CD4-positive, alpha-beta T cell treated with Interleukin-21 for 1 hour (primary cell): ENCODE data around the gene EBF4.
A peak's percentile ranks its signal among the peaks of the same experiment; 100 is the strongest.

ENCODE experiments used
- DNase-seq: peaks from one replicate; pipeline ENCODE4 v3.0.0-alpha.2; 2020

EBF4 gene, protein sequence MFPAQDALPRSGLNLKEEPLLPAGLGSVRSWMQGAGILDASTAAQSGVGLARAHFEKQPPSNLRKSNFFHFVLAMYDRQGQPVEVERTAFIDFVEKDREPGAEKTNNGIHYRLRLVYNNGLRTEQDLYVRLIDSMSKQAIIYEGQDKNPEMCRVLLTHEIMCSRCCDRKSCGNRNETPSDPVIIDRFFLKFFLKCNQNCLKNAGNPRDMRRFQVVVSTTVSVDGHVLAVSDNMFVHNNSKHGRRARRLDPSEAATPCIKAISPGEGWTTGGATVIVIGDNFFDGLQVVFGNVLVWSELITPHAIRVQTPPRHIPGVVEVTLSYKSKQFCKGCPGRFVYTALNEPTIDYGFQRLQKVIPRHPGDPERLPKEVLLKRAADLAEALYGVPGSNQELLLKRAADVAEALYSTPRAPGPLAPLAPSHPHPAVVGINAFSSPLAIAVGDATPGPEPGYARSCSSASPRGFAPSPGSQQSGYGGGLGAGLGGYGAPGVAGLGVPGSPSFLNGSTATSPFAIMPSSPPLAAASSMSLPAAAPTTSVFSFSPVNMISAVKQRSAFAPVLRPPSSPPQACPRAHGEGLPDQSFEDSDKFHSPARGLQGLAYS

DNA sequence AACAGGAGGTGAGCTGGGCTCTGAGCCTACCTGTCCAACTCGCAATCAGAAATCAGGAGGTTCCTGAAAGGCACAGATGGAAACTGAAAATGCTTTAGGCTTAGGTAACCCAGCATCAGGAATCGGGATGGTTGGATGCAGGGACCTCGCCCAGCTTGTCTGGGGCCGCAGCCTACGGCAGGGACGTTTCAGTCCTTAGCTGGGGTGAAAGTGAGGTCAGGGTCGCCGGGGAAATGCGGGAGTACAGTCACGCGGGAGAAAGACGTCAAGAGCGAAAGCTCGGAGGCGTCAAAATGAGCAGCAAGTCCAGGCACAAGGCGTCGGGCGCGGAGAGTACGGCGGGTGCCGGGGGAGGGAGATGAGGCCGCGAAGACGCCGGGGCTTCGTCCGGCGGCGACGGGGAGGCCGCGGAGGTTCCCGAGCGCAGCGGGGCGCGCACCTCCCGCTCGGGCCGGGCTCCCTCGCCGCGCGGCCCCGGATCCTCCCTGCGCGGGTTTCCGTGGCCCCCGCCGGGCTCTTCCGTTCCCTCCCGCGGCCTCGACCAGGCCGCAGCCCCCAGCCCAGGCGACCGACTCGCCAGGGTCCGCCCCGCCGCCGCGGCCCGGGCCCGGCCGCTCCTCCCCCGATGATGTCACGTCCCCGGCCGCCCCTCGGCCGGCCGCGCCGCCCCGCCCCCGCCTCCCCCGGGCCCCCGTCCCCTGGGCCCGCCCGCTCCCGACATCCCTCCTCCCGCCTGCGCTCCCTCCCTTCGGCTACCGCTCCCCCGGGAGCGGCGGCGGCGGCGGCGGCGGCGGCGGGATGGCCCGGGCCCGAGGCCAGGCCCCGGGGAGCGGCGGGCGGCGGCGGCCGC, at the start of gene EBF4:
EBF4 (plus strand) TSS at position 745 of the 850 bp plus-strand sequence. CDS start 866 bp downstream, outside the sequence.
- DNase-seq = peak; percentile 43

GRCh38 chr20:2643708-2644107, 48.9 kb upstream of the EBF4 start:
- DNase-seq = no peak

GRCh38 chr20:2651772-2652723, 40.5 kb upstream of the EBF4 start, which contains the start of gene NOP56:
NOP56 (plus strand) TSS chr20:2652632; CDS start chr20:2652661, 29 bp downstream.
- DNase-seq = peak; percentile 95

GRCh38 chr20:2652724-2653555, 39.6 kb upstream of the EBF4 start:
- DNase-seq = no peak

- DNase-seq = no peak
These were observed 38.8 kb upstream of the EBF4 start for GRCh38 chr20:2653556-2654383.

- no peak for DNase-seq
These were observed 38.2 kb upstream of the EBF4 start for GRCh38 chr20:2654384-2654822.

DNA sequence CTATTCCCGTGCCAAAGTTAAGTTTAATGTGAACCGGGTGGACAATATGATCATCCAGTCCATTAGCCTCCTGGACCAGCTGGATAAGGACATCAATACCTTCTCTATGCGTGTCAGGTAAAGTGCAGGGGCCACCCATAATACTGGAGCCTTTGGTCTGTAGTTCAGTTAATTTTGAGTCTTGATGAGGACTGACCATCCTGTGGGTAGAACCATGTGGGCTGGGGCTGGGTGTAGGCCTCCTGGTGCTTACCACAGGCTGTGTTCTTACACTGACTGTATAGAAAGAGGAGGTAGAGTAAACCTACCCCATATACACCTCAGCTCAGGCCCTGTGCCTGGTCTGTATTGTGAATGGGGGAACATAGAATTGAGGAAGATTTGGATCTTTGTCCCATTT, 37.7 kb upstream of the EBF4 start:
- no peak for DNase-seq

DNA sequence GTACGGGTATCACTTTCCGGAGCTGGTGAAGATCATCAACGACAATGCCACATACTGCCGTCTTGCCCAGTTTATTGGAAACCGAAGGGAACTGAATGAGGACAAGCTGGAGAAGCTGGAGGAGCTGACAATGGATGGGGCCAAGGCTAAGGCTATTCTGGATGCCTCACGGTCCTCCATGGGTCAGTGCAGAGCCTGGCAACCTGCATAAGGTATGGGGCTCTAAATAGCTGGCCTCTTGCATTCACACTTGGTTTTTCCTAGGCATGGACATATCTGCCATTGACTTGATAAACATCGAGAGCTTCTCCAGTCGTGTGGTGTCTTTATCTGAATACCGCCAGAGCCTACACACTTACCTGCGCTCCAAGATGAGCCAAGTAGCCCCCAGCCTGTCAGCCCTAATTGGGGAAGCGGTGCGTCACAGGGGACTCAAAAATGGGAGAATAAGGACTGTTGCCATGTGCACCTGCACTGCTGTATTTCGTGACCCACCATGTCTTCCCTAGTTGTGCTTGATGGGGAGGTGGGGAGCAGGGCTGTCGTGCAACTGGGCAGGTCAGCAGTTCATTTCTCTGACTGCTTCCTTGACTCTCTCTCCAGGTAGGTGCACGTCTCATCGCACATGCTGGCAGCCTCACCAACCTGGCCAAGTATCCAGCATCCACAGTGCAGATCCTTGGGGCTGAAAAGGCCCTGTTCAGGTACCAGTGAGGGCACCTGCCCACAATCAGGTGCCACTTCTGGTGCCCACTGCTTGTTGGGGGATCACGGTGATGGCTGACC, 37.1 kb upstream of the EBF4 start:
- no peak for DNase-seq

DNA sequence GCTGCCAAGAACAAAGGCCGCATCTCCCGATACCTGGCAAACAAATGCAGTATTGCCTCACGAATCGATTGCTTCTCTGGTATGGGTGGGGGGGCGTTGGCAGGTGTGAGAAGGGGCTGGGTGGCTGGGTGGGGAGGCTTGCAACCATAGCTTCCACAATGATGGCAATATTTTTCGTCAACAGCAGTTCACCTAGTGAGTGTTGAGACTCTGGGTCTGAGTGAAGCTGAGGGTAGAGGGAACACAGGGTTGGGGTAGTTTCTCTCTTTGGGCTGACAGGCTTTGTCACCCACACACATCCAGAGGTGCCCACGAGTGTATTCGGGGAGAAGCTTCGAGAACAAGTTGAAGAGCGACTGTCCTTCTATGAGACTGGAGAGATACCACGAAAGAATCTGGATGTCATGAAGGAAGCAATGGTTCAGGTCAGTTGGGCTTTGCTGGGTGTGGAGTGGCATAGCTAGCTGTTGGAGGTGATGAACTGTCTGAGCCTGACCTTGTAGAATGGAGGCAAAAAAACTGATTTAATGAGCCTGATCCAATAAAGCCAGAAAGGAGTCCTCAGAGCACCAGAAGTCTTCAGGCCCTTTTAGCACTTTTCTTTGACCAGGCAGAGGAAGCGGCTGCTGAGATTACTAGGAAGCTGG, 36.0 kb upstream of the EBF4 start:
- no peak for DNase-seq

DNA sequence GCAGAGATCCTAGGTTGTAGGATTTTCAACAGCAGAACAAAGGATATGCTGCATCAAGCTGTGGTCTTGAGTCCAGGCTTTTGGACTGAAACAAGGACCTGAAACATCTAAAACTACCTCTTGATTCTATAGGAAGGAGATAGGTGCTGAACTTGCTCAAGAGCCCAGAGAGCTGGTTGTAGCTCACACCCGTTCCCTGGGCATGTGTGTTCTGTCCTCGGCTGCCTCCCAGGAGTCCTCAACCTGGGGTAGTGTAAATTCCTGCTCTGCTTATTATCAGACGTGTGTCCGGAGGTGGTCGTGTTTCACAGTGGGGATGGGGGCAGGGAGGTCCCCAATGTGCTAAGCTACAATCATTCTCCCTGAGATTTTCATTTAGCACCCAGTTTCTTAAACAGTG, 35.3 kb upstream of the EBF4 start:
- DNase-seq = no peak

DNA sequence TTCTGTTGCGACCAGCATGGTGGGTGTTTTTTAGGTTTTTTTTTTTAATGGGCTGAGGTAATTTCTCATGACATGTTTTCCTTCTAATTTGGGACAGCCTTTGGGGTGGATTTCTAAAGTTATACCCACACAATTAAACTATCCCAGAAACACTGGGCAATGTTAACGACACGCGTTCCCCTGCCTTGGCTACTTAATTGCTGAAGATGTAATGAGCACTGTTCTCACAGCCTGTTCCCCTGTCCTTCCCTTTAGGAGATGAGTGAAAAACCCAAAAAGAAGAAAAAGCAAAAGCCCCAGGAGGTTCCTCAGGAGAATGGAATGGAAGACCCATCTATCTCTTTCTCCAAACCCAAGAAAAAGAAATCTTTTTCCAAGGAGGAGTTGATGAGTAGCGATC, 34.9 kb upstream of the EBF4 start:
- DNase-seq = no peak

DNA sequence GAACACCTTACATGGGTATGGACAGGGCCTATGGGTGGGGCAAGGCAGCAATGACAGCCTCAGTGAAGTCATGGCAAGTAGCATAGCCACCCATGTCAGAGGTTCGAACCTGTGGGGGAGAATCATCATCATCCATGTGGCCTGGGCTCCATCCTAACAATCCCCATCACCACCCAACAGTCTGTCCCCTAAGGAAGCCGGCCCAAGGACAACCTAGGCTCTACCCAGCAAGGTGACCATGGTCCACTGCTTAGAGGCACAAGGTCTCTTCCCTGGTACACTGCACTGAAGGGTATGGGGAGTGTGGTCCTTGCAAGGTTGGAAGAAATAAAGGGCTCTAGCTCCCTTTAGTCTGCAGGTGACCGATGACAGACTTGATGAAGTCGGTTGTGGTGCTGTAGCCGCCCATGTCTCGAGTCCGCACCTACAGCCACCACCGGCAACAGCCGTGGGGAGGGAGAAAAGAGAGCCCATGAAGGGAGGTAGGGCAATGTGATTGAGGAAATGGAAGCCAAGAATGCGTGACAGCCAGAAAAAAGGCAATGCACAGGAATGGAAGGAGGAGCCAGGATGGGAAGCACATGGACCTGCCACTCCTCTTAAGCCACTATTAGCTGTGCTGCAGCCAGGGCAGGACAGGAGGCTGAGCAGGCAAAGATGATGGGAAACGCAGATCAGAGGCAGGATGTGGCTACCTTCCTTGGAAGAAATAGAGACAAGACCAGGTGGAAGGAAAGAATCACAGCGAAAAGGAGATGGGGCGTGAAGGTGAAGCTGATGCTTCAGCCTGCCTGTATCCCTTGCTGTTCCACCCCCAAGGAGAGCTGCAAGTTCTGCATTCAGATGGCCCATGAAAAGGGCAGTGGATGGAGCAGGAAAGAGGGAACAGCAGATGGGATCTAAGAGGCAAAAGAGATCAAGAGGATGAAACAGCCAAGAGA, 33.9 kb upstream of the EBF4 start:
- DNase-seq = no peak

- DNase-seq = no peak
These were observed 33.0 kb upstream of the EBF4 start for GRCh38 chr20:2659547-2659946.

DNA sequence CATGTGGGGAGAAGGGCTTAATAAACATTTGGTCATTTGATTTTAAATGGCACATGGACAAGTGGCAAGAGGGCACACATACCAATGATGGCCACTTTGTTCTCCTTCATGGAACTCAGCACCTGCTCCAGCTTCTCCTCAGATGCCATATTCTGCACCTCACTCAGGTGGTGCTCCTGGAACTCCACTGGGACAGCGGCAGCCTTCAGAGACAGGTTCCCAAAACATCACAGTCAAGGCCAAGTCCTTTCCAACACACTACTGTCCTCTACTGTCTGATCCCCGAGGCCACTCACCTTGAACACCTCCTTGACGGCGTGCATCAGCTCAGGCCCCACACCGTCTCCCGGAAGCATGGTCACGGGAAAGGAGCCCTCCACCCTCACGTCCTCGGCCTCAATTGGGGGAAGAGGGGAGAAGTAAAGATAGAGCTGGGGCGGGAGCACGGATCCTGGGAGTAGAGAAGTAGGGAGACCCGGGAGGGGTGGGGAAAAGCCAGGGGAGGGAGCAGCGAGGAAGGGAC, 29.2 kb upstream of the EBF4 start:
- DNase-seq = no peak

DNA sequence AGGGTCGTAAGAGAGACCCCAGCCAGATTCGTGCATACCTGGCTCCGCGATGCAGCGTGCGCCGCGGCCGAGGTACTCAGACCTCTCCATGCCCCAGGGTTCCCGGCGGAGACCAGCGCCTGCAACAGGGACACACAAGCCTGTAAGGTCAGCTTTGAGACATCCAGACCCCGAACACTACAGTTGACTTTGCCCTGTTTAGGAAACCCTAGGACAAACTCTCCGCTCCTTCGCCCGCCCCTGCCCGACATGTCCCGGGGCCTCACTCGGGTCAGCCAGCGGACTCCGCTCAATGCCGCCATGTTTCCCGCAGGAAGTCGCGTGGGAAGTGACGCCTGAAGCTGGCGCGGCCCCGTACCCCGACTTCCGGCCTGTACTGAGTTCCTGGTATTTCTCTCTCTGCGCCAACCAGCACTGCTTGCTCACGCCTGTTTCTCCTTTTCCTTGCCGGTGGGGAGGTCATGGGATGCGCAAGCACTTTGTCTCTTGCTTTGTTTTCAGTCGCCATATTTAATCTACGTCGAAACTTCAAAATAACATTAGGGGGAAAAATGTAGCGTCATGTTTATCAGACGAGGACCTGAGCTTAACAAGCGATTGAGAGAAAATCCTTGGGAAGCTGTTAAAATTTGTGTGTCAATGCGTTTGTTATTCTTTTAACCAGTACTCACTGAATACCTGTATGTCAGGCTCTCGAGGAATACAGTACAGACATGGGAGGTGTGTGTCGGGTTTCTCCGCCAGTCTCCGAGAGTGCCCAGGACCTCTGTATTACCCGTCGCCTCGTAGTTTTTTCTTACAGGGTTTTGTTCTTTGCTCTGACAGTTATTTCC, 28.5 kb upstream of the EBF4 start, which contains the start of gene IDH3B:
IDH3B (minus strand) TSS at position 330 of the 833 bp plus-strand sequence; CDS start at position 302, 28 bp downstream.
- DNase-seq = peak; percentile 94

DNA sequence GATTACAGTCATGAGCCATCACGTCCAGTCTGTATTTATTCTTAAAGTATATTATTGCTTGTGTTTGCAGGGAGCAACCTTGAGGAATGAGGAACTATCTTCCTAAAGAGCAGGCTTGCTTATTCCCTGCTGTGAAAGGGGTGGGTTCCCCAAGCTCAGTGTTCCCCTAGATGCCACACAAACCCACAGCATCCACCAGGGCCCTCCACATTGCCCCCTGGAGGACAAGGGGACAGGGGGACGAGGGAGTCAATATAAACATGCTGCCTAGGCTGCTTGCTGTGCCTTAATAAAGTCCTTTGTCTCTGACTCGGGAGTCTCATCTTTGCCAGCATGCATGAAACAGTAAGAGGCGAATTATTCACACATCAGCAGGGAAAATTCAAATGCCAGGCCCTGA, 20.6 kb upstream of the EBF4 start:
- DNase-seq = no peak
